ENCODE results near the gene C2CD2.

DNA sequence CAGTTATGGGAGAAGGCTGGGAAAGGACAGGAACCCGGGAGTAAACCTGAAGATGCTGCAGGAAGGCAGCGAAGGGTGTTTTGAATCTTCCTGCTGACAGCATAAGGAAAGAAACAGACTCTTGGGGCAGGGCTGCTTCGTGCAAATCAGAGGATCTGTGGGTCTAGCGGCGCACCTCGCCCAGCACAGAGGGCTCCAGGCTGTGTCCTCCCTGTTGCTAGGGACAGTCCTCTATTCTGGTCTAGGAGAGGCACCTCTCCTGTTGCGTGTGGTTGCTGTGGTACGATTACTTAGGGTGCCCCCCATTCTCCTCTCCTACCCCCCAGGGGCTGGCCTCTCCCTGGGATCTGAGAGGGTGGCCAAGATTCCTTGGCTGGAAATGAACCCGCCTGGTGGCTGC, 11.4 kb downstream of the C2CD2 start:
- TF ChIP-seq, protein P1, sequence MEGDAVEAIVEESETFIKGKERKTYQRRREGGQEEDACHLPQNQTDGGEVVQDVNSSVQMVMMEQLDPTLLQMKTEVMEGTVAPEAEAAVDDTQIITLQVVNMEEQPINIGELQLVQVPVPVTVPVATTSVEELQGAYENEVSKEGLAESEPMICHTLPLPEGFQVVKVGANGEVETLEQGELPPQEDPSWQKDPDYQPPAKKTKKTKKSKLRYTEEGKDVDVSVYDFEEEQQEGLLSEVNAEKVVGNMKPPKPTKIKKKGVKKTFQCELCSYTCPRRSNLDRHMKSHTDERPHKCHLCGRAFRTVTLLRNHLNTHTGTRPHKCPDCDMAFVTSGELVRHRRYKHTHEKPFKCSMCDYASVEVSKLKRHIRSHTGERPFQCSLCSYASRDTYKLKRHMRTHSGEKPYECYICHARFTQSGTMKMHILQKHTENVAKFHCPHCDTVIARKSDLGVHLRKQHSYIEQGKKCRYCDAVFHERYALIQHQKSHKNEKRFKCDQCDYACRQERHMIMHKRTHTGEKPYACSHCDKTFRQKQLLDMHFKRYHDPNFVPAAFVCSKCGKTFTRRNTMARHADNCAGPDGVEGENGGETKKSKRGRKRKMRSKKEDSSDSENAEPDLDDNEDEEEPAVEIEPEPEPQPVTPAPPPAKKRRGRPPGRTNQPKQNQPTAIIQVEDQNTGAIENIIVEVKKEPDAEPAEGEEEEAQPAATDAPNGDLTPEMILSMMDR (conservative IDR thresholded peaks at IDR 0.05; ENCODE audit: low read depth, low read length): no peak
- no peak for TF ChIP-seq EZH2 (IDR thresholded peaks at IDR 0.05; ENCODE audit: low read length, unreplicated experiment)
- no peak for TF ChIP-seq EZH2phosphoT487 (IDR thresholded peaks at IDR 0.05; ENCODE audit: borderline replicate concordance, low read length)

Data from PC-3 (cell line).